Measurements from ENCODE around the gene ELMO1.

DNA sequence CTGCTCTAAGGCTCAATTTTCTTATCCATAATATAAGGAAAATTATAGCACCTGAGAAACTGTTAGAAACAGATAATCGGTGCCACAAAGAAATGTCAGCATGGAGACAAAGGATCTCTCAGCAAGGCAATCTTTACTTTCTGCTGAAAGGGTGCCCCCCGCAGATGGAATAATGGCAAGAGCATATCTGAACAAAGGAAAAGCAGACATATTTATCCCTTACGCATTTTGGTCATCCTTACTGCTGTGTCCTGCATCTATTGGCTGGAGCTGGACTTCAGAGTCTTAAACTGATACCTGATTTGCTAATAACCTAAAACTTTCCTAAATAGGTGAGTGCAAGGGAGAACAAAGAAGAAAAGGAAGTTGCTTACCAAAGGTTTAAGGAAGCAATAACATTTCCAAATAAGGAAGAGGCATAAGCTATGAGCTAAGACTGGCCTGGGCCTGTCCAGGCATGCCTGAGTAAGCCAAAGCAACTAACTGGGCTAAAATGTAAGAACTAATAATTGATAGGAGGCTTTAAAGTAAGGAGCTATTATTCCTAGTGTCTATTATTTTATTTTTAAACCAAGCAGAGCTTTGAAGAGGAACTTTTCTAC is 39.6 kb upstream of the ELMO1 start:
- TF ChIP-seq, protein P1, sequence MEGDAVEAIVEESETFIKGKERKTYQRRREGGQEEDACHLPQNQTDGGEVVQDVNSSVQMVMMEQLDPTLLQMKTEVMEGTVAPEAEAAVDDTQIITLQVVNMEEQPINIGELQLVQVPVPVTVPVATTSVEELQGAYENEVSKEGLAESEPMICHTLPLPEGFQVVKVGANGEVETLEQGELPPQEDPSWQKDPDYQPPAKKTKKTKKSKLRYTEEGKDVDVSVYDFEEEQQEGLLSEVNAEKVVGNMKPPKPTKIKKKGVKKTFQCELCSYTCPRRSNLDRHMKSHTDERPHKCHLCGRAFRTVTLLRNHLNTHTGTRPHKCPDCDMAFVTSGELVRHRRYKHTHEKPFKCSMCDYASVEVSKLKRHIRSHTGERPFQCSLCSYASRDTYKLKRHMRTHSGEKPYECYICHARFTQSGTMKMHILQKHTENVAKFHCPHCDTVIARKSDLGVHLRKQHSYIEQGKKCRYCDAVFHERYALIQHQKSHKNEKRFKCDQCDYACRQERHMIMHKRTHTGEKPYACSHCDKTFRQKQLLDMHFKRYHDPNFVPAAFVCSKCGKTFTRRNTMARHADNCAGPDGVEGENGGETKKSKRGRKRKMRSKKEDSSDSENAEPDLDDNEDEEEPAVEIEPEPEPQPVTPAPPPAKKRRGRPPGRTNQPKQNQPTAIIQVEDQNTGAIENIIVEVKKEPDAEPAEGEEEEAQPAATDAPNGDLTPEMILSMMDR (conservative IDR thresholded peaks at IDR 0.05; ENCODE audit: low read depth, low read length): no peak
- TF ChIP-seq EZH2 (IDR thresholded peaks at IDR 0.05; ENCODE audit: borderline replicate concordance, low read depth, low read length, poor library complexity, severe bottlenecking): no peak

Measured in A673 (cell line).